Epithelial cell of prostate (primary cell): ENCODE data around the gene BCKDK.
A peak's percentile ranks its signal among the peaks of the same experiment; 100 is the strongest.

Experiments used
- DNase-seq: peaks from one replicate; pipeline ENCODE4 v3.0.0-alpha.2; 2011; ENCODE audit warnings: low read depth, low spot score
- H3K27ac ChIP-seq: fragments of 450-650 bp; 2 replicates; pipeline ENCODE4 v1.5.1; 2017; ENCODE audit warnings: mild to moderate bottlenecking

The BCKDK gene

GRCh38 chr16:31079342-31079944 lies 28.7 kb upstream of the BCKDK start:
- DNase-seq, result no peak
- no peak overlapping the region for H3K27ac ChIP-seq

- DNase-seq, result no peak
- H3K27ac ChIP-seq, result no peak overlapping the region
Measured at GRCh38 chr16:31080035-31080629, 28.1 kb upstream of the BCKDK start.

- DNase-seq, result no peak
Measured at GRCh38 chr16:31080756-31081419, 27.3 kb upstream of the BCKDK start.

GRCh38 chr16:31081428-31082351 lies 26.5 kb upstream of the BCKDK start:
- H3K27ac ChIP-seq, result no peak overlapping the region
- no peak for DNase-seq

More at GRCh38 chr16:31080756-31081419, 27.3 kb upstream of the BCKDK start:
- no peak overlapping the region for H3K27ac ChIP-seq

- no peak for DNase-seq
- no peak overlapping the region for H3K27ac ChIP-seq
Measured at GRCh38 chr16:31082368-31083045, 25.7 kb upstream of the BCKDK start.

GRCh38 chr16:31083081-31083480 lies 25.1 kb upstream of the BCKDK start:
- DNase-seq, result no peak
- H3K27ac ChIP-seq, result no peak overlapping the region

- no peak overlapping the region for H3K27ac ChIP-seq
- DNase-seq, result no peak
Measured at GRCh38 chr16:31083556-31083955, 24.6 kb upstream of the BCKDK start.

- DNase-seq, result no peak
- no peak overlapping the region for H3K27ac ChIP-seq
Measured at GRCh38 chr16:31083981-31084380, 24.2 kb upstream of the BCKDK start.

GRCh38 chr16:31084584-31085302 lies 23.4 kb upstream of the BCKDK start:
- no peak for DNase-seq
- peak overlapping the region; percentile 17 for H3K27ac ChIP-seq

- H3K27ac ChIP-seq, result peak overlapping the region; percentile 17
Measured at GRCh38 chr16:31085411-31085810, 22.8 kb upstream of the BCKDK start.

GRCh38 chr16:31085873-31086628 lies 22.1 kb upstream of the BCKDK start:
- no peak for DNase-seq
- H3K27ac ChIP-seq, result no peak overlapping the region

More at GRCh38 chr16:31085411-31085810, 22.8 kb upstream of the BCKDK start:
- DNase-seq, result no peak

GRCh38 chr16:31086629-31086906 lies 21.6 kb upstream of the BCKDK start:
- no peak overlapping the region for H3K27ac ChIP-seq
- DNase-seq, result no peak

- no peak overlapping the region for H3K27ac ChIP-seq
- DNase-seq, result no peak
Measured at GRCh38 chr16:31087481-31087880, 20.7 kb upstream of the BCKDK start.

- DNase-seq, result no peak
- H3K27ac ChIP-seq, result no peak overlapping the region
Measured at GRCh38 chr16:31087971-31088370, 20.2 kb upstream of the BCKDK start.

GRCh38 chr16:31088459-31089183 lies 19.6 kb upstream of the BCKDK start, which contains the start of gene PRSS53:
Gene PRSS53 (minus strand): TSS chr16:31088943. CDS start chr16:31088809, 134 bp downstream.
- DNase-seq, result no peak
- no peak within 1 kb of the TSS for H3K27ac ChIP-seq

- no peak overlapping the region for H3K27ac ChIP-seq
- no peak for DNase-seq
Measured at GRCh38 chr16:31089199-31089598, 19.0 kb upstream of the BCKDK start.

- DNase-seq, result no peak
Measured at GRCh38 chr16:31090540-31090939, 17.6 kb upstream of the BCKDK start.

GRCh38 chr16:31092330-31092729 lies 15.9 kb upstream of the BCKDK start:
- H3K27ac ChIP-seq, result no peak overlapping the region
- DNase-seq, result no peak

More at GRCh38 chr16:31090540-31090939, 17.6 kb upstream of the BCKDK start:
- no peak overlapping the region for H3K27ac ChIP-seq
